Measurements from ENCODE around the gene SRRM1. TPM values are rescaled to one million over a fixed set of nuclear protein-coding genes. Genes with fewer than 3 reads are reported as not detected.

The SRRM1 gene
- polyA plus RNA-seq, 1 donor from 2014 or later, result 317 TPM

DNA sequence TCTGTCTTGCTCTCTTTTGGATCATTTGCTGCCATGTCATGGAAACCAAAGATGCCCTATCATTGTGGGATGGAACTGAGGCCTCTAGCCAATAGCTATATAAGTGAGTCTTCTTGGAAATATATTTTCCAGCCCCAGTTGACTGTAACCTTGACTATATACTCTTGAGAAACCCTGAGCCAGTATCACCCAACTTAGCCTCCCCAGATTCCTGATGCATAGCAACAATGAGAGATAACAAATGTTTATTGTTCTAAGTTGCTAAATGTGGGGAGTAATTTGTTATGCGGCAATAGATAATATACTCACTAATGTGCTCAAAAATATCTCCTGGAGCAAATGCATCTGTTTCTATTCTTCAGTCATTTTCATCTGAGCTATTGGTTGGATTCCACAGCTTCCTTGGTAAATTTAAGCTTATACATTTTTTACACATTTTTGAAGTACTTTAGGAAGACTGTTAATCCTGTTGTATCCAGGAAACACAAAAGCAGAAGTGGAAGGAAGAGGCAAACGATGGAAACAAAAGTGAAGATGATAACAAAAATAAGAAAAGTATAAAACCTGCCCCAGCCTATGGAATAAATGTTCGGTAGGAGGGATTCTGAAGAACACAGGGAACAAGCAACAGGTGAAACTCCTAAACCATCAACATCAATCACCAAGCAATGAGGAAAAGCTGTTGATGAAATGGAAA, 6.3 kb upstream of the SRRM1 start:
- peaks cover 1% of the 10 kb centered on the region for H3K36me3 Mint-ChIP-seq
- H3K4me3 Mint-ChIP-seq, result peak overlapping the region in 1 of 4 donors; percentile 28
- H3K4me1 Mint-ChIP-seq, result peaks cover 9 to 14% (median 10%) of the 10 kb centered on the region in 3 donors
- peaks cover 2% of the 10 kb centered on the region for H3K27me3 Mint-ChIP-seq
- no peaks in the 10 kb centered on the region for H3K9me3 Mint-ChIP-seq
- H3K27ac Mint-ChIP-seq, result no peak overlapping the region

DNA sequence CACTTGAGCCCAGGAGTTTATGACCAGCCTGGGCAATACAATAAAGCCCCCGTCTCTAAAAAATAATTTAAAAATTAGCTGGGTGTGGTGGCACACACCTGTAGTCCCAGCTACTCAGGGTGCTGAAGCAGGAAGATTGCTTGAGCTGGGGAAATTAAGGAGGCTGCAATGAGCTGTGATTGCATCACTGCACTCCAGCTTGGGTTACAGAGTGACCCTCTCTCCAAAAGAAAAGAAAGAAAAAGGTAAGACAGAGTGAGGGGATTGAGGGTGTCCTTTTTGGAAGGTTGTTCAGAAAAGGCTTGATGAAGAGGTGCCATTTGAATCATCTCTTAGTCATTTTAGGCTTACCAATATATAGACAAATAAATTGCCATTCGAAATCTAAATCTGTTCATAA, 4.0 kb upstream of the SRRM1 start:
- H3K4me3 Mint-ChIP-seq, result peak overlapping the region in 3 of 4 donors; percentile 0 to 92 (median 15)
- H3K36me3 Mint-ChIP-seq, result peaks cover 1% of the 10 kb centered on the region
- peaks cover 12 to 20% (median 14%) of the 10 kb centered on the region in 3 donors for H3K4me1 Mint-ChIP-seq
- H3K9me3 Mint-ChIP-seq, result no peaks in the 10 kb centered on the region
- H3K27me3 Mint-ChIP-seq, result peaks cover 2% of the 10 kb centered on the region
- peak overlapping the region in 1 of 3 donors; percentile 91 for H3K27ac Mint-ChIP-seq

DNA sequence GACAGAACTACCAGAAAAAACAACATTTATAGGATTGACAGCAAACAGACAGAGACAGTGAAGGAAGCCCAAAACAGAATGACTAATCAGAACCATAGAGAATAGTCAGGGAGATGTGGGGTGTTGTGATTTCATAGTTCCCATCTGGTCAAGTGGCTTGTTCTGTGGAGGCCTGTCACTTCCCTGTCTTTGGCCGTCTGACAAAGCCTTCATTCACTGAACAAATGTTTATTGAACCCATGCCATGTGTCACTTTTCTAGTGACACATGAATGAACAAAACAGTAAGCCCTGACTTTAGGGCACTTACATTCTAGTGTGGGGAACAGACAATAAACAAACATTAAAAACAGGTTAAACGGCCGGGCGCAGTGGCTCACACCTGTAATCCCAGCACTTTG, 3.2 kb upstream of the SRRM1 start:
- Mint-ChIP-seq H3K9me3 (no peaks in the 10 kb centered on the region), H3K27me3 (peaks cover 2% of the 10 kb centered on the region), H3K36me3 (peaks cover 1% of the 10 kb centered on the region), H3K27ac (peak overlapping the region in 1 of 3 donors; percentile 91), H3K4me3 (peak overlapping the region in 1 of 4 donors; percentile 92), H3K4me1 (peaks cover 20 to 28% (median 22%) of the 10 kb centered on the region in 3 donors)

DNA sequence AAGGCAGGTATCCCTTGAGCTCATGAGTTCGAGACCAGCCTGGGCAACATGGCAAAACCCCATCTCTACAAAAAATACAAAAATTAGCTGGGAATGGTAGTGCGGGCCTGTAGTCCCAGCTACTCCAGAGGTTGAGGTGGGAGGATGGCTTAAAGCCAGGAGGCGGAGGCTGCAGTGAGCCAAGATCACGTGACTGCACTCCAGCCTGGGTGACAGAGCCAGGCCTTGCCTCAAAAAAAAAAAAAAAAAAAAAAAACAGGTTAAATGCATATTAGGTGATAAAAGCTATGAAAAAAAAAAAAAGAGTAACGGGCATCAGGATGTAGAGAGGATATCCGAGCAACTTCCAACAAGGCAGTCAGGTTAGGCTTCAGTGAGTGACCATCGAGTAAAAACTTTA, 2.8 kb upstream of the SRRM1 start:
- Mint-ChIP-seq H3K27me3 (no peaks in the 10 kb centered on the region), H3K9me3 (no peaks in the 10 kb centered on the region), H3K36me3 (peaks cover 1% of the 10 kb centered on the region), H3K27ac (peak overlapping the region in 2 of 3 donors; percentile 19 to 91), H3K4me3 (peak overlapping the region in 3 of 4 donors; percentile 56 to 92 (median 75)), H3K4me1 (peaks cover 21 to 28% (median 24%) of the 10 kb centered on the region in 3 donors)

DNA sequence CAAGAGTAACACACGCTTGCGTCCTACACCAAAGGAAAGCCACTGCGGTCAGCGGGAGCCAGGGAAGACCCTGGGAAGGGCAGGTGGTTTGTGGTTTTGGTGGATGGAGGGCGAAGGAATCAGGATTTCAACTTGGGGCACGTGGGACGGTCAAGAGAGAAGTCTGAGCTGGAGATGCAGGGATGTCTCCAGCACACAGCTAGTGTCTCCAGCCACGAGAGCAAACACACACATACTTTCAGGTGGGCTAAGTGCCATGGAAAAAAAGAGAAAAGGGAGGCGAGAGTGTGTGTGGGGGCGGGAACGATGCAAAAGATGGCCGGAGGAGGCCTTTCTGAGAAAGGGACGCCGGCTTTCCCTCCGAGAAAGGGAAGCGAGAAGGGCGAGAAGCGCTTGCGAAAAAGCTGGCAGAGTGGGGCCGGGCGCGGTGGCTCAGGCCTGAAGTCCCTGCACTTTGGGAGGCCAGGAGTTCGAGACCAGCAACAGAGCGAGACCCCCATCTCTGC, 1.4 kb upstream of the SRRM1 start:
- Mint-ChIP-seq H3K27ac (peak overlapping the region; percentile 91 to 100 (median 98)), H3K27me3 (no peaks in the 10 kb centered on the region), H3K36me3 (peaks cover 1% of the 10 kb centered on the region), H3K9me3 (no peaks in the 10 kb centered on the region), H3K4me1 (peaks cover 27 to 30% (median 28%) of the 10 kb centered on the region in 3 donors), H3K4me3 (peak overlapping the region; percentile 92 to 100 (median 97))

DNA sequence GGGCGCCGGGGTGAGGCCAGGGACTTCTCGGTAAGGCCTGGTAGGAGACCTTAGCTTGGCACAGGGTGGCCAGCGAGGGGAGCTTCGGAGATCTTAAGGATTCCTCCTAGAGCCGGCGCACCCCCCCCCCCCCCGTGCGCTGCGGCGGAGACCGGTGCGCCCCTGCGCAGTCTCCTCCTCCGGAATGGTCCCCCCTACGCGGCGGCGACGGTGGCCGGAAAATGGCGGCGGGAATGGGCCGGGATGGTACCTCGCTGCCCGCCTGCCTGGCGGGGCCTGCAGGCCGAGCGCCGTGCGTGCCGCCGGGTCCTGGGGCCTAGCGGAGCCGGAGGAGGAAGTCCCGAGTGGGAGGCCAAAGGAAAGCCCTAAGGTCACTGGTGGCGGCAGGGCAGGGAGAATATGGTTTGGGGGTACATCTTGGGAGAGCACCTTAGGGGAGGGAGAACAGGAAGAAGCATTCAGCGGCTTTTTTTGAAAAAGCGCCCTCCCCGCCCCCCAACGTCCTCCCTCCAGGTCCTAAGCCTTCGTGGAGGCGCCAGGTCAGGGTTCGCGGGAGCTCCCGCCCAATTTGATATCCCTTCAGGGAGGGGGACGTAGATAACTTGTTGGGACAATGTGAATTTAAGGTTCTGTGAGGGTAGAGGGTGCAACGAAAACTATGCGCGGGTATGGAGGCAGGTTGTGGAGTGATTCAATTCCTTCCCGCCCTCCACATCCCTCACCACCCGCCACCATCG, 429 bp downstream of the SRRM1 start:
- no peaks in the 10 kb centered on the region for H3K9me3 Mint-ChIP-seq
- H3K36me3 Mint-ChIP-seq, result peaks cover 4% of the 10 kb centered on the region
- peak overlapping the region; percentile 91 to 100 (median 98) for H3K27ac Mint-ChIP-seq
- peak overlapping the region; percentile 92 to 100 (median 97) for H3K4me3 Mint-ChIP-seq
- peaks cover 27 to 30% (median 28%) of the 10 kb centered on the region in 3 donors for H3K4me1 Mint-ChIP-seq
- H3K27me3 Mint-ChIP-seq, result no peaks in the 10 kb centered on the region

DNA sequence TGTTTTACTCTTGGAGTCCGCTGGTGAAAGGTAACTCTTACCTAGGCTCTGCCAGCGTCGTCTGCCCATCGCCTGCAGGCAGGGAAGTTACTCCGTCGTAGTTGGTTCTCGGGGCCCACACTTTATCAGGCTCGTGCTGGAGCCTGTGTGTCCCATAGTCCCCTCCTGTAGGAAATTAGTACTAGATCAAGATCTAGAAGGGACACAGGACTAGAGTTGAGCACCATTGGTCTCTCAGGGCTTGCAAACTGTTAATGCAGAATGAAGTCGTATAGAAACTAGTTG, 940 bp downstream of the SRRM1 start:
- Mint-ChIP-seq H3K4me3 (peak overlapping the region; percentile 92 to 100 (median 97)), H3K4me1 (peaks cover 27 to 30% (median 28%) of the 10 kb centered on the region in 3 donors), H3K36me3 (peaks cover 4% of the 10 kb centered on the region), H3K27ac (peak overlapping the region; percentile 83 to 98 (median 91)), H3K9me3 (no peaks in the 10 kb centered on the region), H3K27me3 (no peaks in the 10 kb centered on the region)

DNA sequence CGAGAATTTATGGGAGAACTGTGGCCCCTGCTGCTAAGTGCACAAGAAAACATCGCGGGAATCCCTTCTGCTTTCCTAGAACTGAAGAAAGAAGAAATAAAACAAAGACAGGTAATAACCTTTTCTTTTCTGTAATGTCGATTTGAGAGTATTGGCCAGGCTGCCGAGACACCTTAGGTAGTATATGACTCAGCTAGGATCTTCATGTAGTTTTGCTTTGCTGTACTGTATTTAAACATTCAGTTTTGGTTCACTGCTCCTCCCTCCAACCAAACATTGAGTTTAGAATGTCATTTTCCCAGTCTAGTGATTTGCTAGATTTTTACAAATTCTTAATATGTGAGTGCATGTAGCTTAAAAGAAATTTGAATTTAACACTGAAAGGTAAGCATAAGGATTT, 5.8 kb downstream of the SRRM1 start:
- Mint-ChIP-seq H3K9me3 (no peaks in the 10 kb centered on the region), H3K4me1 (peaks cover 15 to 22% (median 21%) of the 10 kb centered on the region in 3 donors), H3K36me3 (peaks cover 6% of the 10 kb centered on the region), H3K27ac (peak overlapping the region in 1 of 3 donors; percentile 67), H3K4me3 (peak overlapping the region in 1 of 4 donors; percentile 13), H3K27me3 (no peaks in the 10 kb centered on the region)

DNA sequence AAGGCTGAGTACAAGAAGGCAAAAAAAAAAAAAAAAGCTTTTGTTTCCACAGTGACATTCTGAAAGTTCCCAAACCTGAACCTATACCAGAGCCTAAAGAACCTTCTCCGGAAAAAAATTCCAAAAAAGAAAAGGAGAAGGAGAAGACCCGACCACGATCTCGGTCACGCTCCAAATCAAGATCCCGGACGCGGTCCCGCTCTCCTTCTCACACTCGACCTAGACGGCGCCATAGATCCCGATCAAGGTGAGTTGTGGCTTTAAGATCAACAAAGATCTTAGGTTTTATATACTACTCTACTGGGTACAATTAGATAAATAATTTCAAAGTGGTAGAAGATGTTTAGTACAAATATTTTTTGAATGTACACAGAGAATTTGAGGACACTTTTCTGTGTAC, 9.3 kb downstream of the SRRM1 start:
- Mint-ChIP-seq H3K9me3 (no peaks in the 10 kb centered on the region), H3K27ac (peak overlapping the region in 1 of 3 donors; percentile 81), H3K4me3 (no peak overlapping the region), H3K36me3 (peaks cover 2% of the 10 kb centered on the region), H3K4me1 (peaks cover 0 to 6% (median 2%) of the 10 kb centered on the region in 3 donors), H3K27me3 (no peaks in the 10 kb centered on the region)

DNA sequence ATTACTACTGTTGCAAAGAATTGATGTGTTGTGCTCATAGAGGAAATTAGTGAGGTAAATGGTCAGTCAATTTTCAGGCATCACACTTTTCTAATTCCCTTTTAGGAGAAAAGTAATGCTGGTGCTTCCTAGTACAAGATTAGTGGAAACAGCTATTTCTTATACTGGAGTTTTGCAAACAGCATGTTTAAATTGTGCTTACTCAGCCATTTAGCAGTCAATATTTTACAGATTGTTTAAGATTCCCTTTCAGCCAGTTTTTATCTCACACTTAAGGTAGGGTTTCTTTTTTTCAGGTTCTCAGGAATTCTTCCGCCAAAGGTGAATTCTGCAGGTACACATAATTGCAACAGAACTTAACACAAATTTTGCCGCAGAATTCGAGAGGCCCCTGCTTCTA, 10.9 kb downstream of the SRRM1 start:
- no peak overlapping the region for H3K4me3 Mint-ChIP-seq
- peak overlapping the region in 1 of 3 donors; percentile 39 for H3K27ac Mint-ChIP-seq

DNA sequence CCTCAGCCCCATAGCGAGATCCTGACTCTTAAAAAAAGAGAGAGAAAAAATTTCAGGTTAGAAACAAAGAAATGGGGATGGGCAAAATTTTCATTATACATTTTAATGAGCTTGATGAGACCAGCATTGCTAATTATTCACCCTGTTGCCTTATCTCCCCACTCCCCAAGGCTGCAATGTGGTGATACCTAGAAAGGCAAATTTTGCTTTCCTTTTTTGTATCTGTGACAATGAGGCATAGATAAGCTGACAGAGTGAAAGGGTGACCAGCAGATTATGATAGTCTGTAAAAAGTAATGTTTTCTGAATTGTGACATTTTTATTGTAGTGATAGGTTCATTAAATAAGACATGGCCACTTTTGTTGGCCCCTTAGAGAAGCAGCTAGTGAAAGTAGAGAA, 12.9 kb downstream of the SRRM1 start:
- no peaks in the 10 kb centered on the region for H3K9me3 Mint-ChIP-seq
- peaks cover 0 to 8% (median 4%) of the 10 kb centered on the region in 3 donors for H3K4me1 Mint-ChIP-seq
- H3K36me3 Mint-ChIP-seq, result peaks cover 6% of the 10 kb centered on the region
- no peaks in the 10 kb centered on the region for H3K27me3 Mint-ChIP-seq
- H3K27ac Mint-ChIP-seq, result no peak overlapping the region
- no peak overlapping the region for H3K4me3 Mint-ChIP-seq

More for the DNA sequence above, 10.9 kb downstream of the SRRM1 start:
- no peaks in the 10 kb centered on the region for H3K27me3 Mint-ChIP-seq
- H3K36me3 Mint-ChIP-seq, result peaks cover 6% of the 10 kb centered on the region
- no peaks in the 10 kb centered on the region for H3K9me3 Mint-ChIP-seq
- peaks cover 0 to 11% (median 6%) of the 10 kb centered on the region in 3 donors for H3K4me1 Mint-ChIP-seq

DNA sequence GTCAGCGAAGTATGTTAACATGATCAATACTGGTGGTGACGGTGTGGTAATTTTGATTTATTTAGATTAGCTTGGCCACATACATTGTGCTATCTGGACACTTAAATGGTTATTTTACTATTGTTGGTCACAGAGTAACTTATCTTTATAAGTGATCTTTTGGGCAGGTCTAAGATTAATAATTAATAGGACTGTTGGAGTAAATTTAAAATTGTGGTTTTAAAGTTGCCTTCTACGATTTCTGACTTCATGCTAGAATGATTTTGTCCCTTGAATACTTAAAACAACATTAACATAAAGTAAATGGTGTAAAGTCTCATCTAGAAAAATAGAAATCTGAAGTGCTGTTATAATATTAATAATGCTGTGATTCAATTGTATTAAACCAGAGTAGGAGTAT, 14.7 kb downstream of the SRRM1 start:
- Mint-ChIP-seq H3K27me3 (no peaks in the 10 kb centered on the region), H3K4me3 (no peak overlapping the region), H3K9me3 (no peaks in the 10 kb centered on the region), H3K4me1 (peaks cover 0 to 6% (median 4%) of the 10 kb centered on the region in 3 donors), H3K27ac (no peak overlapping the region), H3K36me3 (peaks cover 4% of the 10 kb centered on the region)

DNA sequence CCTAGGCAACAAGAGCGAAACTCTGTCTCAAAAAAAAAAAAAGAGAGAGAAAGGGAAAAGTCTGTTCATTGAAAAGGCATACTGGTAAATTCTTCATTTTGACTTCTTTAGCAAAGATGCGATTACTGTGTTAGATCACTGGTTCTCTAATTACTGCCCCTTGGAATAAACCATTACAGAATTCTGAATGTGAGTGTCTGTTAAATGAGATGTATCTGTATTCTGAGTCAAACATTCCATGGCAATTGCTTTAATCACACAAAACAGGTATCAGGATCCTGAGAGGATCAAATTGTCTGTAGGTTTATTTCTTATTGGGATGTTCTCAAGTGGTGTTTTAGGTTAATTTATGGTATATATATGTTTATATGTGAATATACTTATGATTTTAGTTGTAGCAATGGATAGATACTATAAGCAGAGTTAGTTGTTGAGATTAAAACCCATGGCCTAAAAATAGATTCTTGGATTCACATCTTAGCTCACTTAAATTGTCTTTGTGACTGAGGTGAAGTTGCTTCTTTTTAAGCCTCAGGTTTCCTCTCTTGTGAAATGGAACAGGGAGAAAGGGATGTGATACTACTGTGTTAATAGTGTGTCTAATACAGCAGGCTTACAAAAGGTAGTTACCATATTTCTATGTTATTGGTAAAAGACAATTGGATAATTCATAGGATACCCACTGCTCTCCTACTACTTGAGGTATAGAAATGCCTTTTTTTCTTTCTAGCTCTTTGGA, 16.2 kb downstream of the SRRM1 start:
- peaks cover 4% of the 10 kb centered on the region for H3K36me3 Mint-ChIP-seq
- H3K27me3 Mint-ChIP-seq, result no peaks in the 10 kb centered on the region
- H3K27ac Mint-ChIP-seq, result no peak overlapping the region
- peaks cover 0 to 6% (median 4%) of the 10 kb centered on the region in 3 donors for H3K4me1 Mint-ChIP-seq
- H3K9me3 Mint-ChIP-seq, result no peaks in the 10 kb centered on the region
- H3K4me3 Mint-ChIP-seq, result no peak overlapping the region

DNA sequence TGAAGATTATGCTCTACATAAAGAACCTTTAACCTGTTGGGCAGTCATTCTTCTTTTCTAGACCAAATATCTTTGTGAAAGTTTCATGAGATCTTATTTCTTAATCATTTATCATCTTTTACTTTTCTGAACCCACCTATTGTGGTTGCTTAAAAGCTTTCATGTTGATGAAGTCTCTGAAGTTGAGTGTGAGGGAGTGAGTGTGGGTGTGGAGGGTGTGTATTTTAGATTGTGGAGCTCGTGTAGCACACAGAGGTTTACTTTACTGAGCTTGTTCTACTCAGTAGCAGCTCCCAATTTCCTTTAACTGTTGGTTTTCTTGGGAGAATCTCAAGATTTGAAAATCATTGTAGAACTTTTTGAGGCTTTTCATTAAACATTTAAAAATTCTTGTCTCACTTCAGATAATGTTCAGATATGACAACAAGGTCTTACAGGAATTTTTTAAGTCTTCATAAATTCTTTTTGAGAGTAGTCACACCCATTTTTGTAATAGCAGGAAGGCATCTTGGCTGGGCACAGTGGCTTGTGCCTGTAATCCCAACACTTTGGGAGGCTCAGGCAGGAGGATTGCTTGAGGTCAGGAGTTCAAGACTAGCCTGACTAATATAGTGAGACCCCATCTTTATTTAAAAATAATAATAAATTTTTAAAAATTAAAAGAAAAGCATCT, 17.0 kb downstream of the SRRM1 start:
- no peak overlapping the region for H3K4me3 Mint-ChIP-seq
- peaks cover 0 to 6% (median 4%) of the 10 kb centered on the region in 3 donors for H3K4me1 Mint-ChIP-seq
- peak overlapping the region in 1 of 3 donors; percentile 19 for H3K27ac Mint-ChIP-seq
- H3K27me3 Mint-ChIP-seq, result no peaks in the 10 kb centered on the region
- peaks cover 4% of the 10 kb centered on the region for H3K36me3 Mint-ChIP-seq
- H3K9me3 Mint-ChIP-seq, result no peaks in the 10 kb centered on the region
